OCI-LY3 (cell line): ENCODE results near the gene AKR7A2.

Source experiments
- EZH2phosphoT487 ChIP-seq: fragments of 200-600 bp; shearing (Covaris generic); IDR thresholded peaks from 2 replicates; pipeline ENCODE4 v1.6.1; 2018; ENCODE audit warnings: antibody characterized with exemption, mixed run types, low read depth
- TF ChIP-seq, protein P1 (sequence below): fragments of 200-600, 300-600 bp; sonication (generic); IDR thresholded peaks from 2 replicates; pipeline ENCODE4 v1.5.1; 2014; ENCODE audit warnings: antibody characterized with exemption, low read length, low read depth

DNA sequence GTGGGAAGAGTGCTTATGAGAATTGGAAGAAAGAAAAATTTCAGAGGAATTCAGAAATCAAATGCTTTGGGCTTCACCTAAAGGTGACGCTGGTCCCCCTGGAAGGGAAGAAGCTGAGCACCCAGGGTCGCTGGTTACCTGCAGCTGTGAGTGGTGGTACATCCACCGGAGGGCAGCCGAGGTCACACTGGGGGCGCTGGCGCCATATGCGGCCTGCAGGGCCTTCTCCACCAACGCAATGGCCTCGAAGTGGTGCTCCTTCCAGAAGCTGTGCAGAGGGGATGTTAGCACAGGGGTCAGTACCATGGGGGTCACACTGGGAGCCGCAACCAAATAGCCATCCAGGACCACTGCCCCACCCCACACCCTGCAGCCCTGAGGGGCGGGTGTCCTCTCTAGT, 6.1 kb downstream of the AKR7A2 start:
- TF ChIP-seq, protein P1, sequence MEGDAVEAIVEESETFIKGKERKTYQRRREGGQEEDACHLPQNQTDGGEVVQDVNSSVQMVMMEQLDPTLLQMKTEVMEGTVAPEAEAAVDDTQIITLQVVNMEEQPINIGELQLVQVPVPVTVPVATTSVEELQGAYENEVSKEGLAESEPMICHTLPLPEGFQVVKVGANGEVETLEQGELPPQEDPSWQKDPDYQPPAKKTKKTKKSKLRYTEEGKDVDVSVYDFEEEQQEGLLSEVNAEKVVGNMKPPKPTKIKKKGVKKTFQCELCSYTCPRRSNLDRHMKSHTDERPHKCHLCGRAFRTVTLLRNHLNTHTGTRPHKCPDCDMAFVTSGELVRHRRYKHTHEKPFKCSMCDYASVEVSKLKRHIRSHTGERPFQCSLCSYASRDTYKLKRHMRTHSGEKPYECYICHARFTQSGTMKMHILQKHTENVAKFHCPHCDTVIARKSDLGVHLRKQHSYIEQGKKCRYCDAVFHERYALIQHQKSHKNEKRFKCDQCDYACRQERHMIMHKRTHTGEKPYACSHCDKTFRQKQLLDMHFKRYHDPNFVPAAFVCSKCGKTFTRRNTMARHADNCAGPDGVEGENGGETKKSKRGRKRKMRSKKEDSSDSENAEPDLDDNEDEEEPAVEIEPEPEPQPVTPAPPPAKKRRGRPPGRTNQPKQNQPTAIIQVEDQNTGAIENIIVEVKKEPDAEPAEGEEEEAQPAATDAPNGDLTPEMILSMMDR: no peak
- TF ChIP-seq EZH2phosphoT487: no peak
